ENCODE data around the gene HEPH. TPM values are rescaled to one million over a fixed set of nuclear protein-coding genes. Genes with fewer than 3 reads are reported as not detected.
"Not testable (repeated sequence)": the region's sequence is repeated elsewhere in the genome, so short reads cannot be mapped to it uniquely, and the experiment has no call there.

Gene HEPH, protein sequence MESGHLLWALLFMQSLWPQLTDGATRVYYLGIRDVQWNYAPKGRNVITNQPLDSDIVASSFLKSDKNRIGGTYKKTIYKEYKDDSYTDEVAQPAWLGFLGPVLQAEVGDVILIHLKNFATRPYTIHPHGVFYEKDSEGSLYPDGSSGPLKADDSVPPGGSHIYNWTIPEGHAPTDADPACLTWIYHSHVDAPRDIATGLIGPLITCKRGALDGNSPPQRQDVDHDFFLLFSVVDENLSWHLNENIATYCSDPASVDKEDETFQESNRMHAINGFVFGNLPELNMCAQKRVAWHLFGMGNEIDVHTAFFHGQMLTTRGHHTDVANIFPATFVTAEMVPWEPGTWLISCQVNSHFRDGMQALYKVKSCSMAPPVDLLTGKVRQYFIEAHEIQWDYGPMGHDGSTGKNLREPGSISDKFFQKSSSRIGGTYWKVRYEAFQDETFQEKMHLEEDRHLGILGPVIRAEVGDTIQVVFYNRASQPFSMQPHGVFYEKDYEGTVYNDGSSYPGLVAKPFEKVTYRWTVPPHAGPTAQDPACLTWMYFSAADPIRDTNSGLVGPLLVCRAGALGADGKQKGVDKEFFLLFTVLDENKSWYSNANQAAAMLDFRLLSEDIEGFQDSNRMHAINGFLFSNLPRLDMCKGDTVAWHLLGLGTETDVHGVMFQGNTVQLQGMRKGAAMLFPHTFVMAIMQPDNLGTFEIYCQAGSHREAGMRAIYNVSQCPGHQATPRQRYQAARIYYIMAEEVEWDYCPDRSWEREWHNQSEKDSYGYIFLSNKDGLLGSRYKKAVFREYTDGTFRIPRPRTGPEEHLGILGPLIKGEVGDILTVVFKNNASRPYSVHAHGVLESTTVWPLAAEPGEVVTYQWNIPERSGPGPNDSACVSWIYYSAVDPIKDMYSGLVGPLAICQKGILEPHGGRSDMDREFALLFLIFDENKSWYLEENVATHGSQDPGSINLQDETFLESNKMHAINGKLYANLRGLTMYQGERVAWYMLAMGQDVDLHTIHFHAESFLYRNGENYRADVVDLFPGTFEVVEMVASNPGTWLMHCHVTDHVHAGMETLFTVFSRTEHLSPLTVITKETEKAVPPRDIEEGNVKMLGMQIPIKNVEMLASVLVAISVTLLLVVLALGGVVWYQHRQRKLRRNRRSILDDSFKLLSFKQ
- total RNA-seq, result 10 to 100 TPM in 1 of 2 donors, 1 to 10 TPM in 1; 6.9 to 26.4 TPM

DNA sequence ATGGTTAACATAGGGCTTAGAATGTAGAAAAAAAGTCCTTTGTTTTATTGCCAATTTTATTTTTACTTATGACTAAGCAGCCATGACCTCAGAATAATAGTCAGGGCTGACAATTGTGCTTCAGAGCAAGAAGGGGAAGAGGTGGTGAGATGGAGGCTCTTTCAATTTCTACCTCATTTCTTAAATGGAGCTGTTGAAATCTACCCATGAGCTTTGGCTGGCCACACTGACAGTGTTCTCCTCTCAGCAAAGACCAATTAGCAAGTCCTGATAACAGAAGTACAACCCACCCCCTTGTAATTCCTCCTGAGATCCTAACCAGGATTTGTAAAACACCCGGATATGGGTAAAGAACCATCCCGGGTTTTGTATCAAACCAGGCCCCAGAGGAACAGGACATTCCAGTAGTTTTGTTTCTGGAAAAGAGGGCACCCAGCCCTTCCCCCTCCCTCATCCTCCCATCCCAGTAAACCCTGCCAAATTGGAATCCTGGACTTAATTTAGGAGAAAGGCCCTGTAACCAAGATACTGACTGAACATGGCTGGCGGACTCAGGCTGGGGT, at the start of gene HEPH:
HEPH (plus strand) TSS at position 399 of the 563 bp plus-strand sequence. CDS start 6,324 bp downstream, outside the sequence.
- TF ChIP-seq POLR2AphosphoS5 (IDR thresholded peaks at IDR 0.05) (no peak), POLR2A (IDR thresholded peaks at IDR 0.05) (no peak)
- TF ChIP-seq, protein P1, sequence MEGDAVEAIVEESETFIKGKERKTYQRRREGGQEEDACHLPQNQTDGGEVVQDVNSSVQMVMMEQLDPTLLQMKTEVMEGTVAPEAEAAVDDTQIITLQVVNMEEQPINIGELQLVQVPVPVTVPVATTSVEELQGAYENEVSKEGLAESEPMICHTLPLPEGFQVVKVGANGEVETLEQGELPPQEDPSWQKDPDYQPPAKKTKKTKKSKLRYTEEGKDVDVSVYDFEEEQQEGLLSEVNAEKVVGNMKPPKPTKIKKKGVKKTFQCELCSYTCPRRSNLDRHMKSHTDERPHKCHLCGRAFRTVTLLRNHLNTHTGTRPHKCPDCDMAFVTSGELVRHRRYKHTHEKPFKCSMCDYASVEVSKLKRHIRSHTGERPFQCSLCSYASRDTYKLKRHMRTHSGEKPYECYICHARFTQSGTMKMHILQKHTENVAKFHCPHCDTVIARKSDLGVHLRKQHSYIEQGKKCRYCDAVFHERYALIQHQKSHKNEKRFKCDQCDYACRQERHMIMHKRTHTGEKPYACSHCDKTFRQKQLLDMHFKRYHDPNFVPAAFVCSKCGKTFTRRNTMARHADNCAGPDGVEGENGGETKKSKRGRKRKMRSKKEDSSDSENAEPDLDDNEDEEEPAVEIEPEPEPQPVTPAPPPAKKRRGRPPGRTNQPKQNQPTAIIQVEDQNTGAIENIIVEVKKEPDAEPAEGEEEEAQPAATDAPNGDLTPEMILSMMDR (IDR thresholded peaks at IDR 0.05), result no peak
- Histone ChIP-seq H3K4me3 (no peak within 1 kb of the TSS), H3K27me3 (replicated peaks; ENCODE audit: insufficient read depth) (no peaks in the 10 kb centered on the region), H3K9me3 (no peaks in the 10 kb centered on the region), H3K27ac (no peak within 1 kb of the TSS), H3K4me1 (replicated peaks) (no peaks in the 10 kb centered on the region), H3K36me3 (no peaks in the 10 kb centered on the region)
- 34% methylated on average over 3 of the region's 3 CpGs for WGBS
- intact Hi-C loops (cut with DNase I), result no loop called here
- no peak for DNase-seq (ENCODE audit: low spot score)

DNA sequence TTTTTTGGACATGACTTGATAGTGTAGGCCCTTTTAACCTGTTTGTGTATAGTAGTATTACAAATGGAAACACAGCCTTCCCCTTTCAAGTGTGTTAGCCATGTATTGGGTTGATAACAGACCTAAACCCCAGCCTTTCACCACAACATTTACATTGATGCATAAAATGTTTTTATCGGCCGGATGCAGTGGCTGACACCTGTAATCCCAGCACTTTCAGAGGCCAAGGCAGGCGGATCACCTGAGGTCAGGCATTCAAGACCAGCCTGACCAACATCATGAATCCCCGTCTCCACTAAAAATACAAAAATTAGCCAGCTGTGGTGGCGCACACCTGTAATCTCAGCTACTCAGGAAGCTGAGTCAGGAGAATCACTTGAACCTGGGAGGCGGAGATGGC, 45.3 kb upstream of the HEPH start:
- H3K27ac ChIP-seq; H3K9me3 ChIP-seq; H3K4me1 ChIP-seq (replicated peaks); H3K27me3 ChIP-seq (replicated peaks; ENCODE audit: insufficient read depth); DNase-seq (ENCODE audit: low spot score); H3K4me3 ChIP-seq; intact Hi-C loops (cut with DNase I); H3K36me3 ChIP-seq: not testable (repeated sequence)
- WGBS, result 98% methylated on average over 6 of the region's 6 CpGs

DNA sequence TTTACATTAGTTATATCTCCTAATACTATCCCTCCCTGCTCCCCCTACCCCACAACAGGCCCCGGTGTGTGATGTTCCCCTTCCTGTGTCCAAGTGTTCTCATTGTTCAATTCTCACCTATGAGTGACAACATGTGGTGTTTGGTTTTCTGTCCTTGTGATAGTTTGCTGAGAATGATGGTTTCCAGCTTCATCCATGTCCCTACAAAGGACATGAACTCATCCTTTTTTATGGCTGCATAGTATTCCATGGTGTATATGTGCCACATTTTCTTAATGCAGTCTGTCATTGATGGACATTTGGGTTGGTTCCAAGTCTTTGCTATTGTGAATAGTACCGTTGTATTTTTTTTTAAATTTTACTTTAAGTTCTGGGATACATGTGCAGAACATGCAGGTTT, 42.7 kb upstream of the HEPH start:
- 97% methylated on average over 2 of the region's 2 CpGs for WGBS
- H3K27ac ChIP-seq; H3K4me3 ChIP-seq; H3K9me3 ChIP-seq; H3K36me3 ChIP-seq; DNase-seq (ENCODE audit: low spot score); H3K4me1 ChIP-seq (replicated peaks); intact Hi-C loops (cut with DNase I); H3K27me3 ChIP-seq (replicated peaks; ENCODE audit: insufficient read depth): not testable (repeated sequence)

DNA sequence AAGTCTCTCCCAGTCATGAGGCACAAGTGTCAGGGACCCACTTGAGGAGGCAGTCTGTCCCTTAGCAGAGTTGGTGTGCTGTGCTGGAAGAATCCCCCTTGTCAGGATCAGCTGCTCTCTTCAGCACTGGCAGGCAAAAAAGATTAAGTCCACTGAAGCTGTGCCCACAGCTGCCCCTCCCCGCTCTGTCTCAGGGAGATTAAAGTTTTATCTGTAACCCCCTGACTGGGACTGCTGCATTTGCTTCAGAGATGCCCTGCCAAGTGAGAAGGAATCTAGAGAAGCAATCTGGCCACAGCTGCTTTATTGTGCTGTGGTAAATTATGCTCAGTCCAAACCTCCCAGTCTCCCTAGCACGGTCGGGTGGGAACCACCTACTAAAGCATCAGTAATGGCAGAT, 37.4 kb upstream of the HEPH start:
- H3K4me3 ChIP-seq, result no peak overlapping the region
- H3K9me3 ChIP-seq, result no peaks in the 10 kb centered on the region
- no peaks in the 10 kb centered on the region for H3K27me3 ChIP-seq (replicated peaks; ENCODE audit: insufficient read depth)
- intact Hi-C loops (cut with DNase I), result no loop called here
- no peaks in the 10 kb centered on the region for H3K4me1 ChIP-seq (replicated peaks)
- H3K27ac ChIP-seq, result no peak overlapping the region
- WGBS, result 83% methylated on average over 1 of the region's 3 CpGs
- TF ChIP-seq, protein P1 (IDR thresholded peaks at IDR 0.05), result no peak
- TF ChIP-seq POLR2AphosphoS5 (IDR thresholded peaks at IDR 0.05) (no peak), POLR2A (IDR thresholded peaks at IDR 0.05) (no peak)
- H3K36me3 ChIP-seq, result no peaks in the 10 kb centered on the region
- DNase-seq (ENCODE audit: low spot score), result no peak

DNA sequence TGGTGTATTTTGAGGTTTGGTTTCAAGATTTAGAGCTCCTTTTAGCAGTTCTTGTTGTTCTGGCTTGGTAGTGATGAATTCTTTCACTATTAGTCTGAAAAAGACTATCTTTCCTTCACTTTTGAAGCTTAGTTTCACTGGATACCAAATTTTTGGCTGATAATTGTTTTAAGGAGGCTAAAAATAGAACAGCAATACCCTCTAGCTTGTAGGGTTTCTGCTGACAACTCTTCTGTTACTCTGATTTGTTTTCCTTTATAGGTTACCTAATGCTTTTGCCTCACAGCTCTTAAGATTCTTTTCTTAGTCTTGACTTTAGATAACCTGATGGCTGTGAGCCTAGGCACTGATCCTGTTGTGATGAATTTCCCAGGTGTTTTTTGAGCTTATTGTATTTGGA, 33.6 kb upstream of the HEPH start:
- DNase-seq (ENCODE audit: low spot score), result no peak

DNA sequence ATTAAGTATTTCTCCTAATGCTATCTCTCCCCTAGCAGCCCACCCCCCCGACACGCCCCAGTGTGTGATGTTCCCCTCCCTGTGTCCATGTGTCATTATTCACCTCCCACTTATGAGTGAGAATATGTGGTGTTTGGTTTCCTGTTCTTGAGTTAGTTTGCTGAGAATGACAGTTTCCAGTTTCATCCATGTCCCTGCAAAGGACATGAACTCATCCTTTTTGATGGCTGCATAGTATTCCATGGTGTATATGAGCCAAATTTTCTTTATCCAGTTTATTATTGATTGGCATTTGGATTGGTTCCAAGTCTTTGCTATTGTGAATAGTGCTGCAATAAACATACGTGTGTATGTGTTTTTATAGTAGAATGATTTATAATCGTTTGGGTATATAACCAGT, 28.8 kb upstream of the HEPH start:
- DNase-seq (ENCODE audit: low spot score); H3K4me3 ChIP-seq; H3K27me3 ChIP-seq (replicated peaks; ENCODE audit: insufficient read depth); H3K9me3 ChIP-seq; H3K4me1 ChIP-seq (replicated peaks); intact Hi-C loops (cut with DNase I); H3K27ac ChIP-seq; H3K36me3 ChIP-seq: not testable (repeated sequence)
- 86% methylated on average over 3 of the region's 4 CpGs for WGBS

More for the DNA sequence above, 33.6 kb upstream of the HEPH start:
- no peaks in the 10 kb centered on the region for H3K36me3 ChIP-seq
- intact Hi-C loops (cut with DNase I), result no loop called here
- H3K4me3 ChIP-seq, result no peak overlapping the region
- TF ChIP-seq, protein P1 (IDR thresholded peaks at IDR 0.05), result no peak
- TF ChIP-seq POLR2A (IDR thresholded peaks at IDR 0.05), result no peak
- TF ChIP-seq POLR2AphosphoS5 (IDR thresholded peaks at IDR 0.05), result no peak
- no peaks in the 10 kb centered on the region for H3K27me3 ChIP-seq (replicated peaks; ENCODE audit: insufficient read depth)
- H3K27ac ChIP-seq, result no peak overlapping the region
- no peaks in the 10 kb centered on the region for H3K4me1 ChIP-seq (replicated peaks)
- H3K9me3 ChIP-seq, result no peaks in the 10 kb centered on the region

Data from prostate gland (tissue), 2 donors.